Astrocyte (in vitro differentiated cells and primary cell): ENCODE measurements around the gene PLA1A. TPM values are rescaled to one million over a fixed set of nuclear protein-coding genes. Genes with fewer than 3 reads are reported as not detected.
A peak's percentile ranks its signal among the peaks of the same experiment; 100 is the strongest.

Source experiments
- DNase-seq: peaks from one replicate; pipeline ENCODE4 v3.0.0-alpha.2; 2010; ENCODE audit warnings: low read depth
- FAIRE-seq: peaks from 2 replicates; lab custom pipeline; 2011; peaks lifted over from hg19 to GRCh38; lab: Jason Lieb, UNC
- H2AFZ ChIP-seq: 2 replicates; pipeline ENCODE4 v1.6.0; 2012; ENCODE audit warnings: low read depth, low read length, inconsistent platforms
- H3K27ac ChIP-seq: 2 replicates; pipeline ENCODE4 v1.5.1; 2011; ENCODE audit warnings: low read depth, low read length, inconsistent platforms
- H3K27me3 ChIP-seq: 2 replicates; pipeline ENCODE4 v1.6.0; 2011; ENCODE audit warnings: low read length, inconsistent platforms; ENCODE audit not compliant: insufficient read depth
- H3K36me3 ChIP-seq: 2 replicates; pipeline ENCODE4 v1.5.1; 2011; ENCODE audit warnings: low read length, inconsistent platforms; ENCODE audit not compliant: insufficient read depth
- H3K4me1 ChIP-seq: 2 replicates; pipeline ENCODE4 v1.5.1; 2011; ENCODE audit warnings: low read length, inconsistent platforms; ENCODE audit not compliant: insufficient read depth
- H3K4me2 ChIP-seq: 2 replicates; pipeline ENCODE4 v1.6.0; 2012; ENCODE audit warnings: low read length, inconsistent platforms
- H3K4me3 ChIP-seq: 2 replicates; pipeline ENCODE4 v1.5.1; 2011; ENCODE audit warnings: low read depth, mild to moderate bottlenecking, low read length, inconsistent platforms; ENCODE audit not compliant: insufficient read depth
- H3K79me2 ChIP-seq: 2 replicates; pipeline ENCODE4 v1.6.0; 2012; ENCODE audit warnings: mild to moderate bottlenecking, low read length, inconsistent platforms; ENCODE audit not compliant: insufficient read depth
- H3K9ac ChIP-seq: 2 replicates; pipeline ENCODE4 v1.6.0; 2012; ENCODE audit warnings: mild to moderate bottlenecking, low read length, inconsistent platforms
- H3K9me3 ChIP-seq: 2 replicates; pipeline ENCODE4 v1.5.1; 2012; ENCODE audit warnings: low read depth, mild to moderate bottlenecking, low read length, inconsistent platforms; ENCODE audit not compliant: insufficient read depth
- H4K20me1 ChIP-seq: 2 replicates; pipeline ENCODE4 v1.6.0; 2012; ENCODE audit warnings: low read length, inconsistent platforms; ENCODE audit not compliant: insufficient read depth
- H3K27ac Mint-ChIP-seq: one replicate; pipeline ENCODE4 v1.8.0; 2021; ENCODE audit warnings: mild to moderate bottlenecking, mixed read lengths; ENCODE audit not compliant: unreplicated experiment
- H3K27me3 Mint-ChIP-seq: one replicate; pipeline ENCODE4 v1.8.0; 2021; ENCODE audit warnings: low read depth, mixed read lengths; ENCODE audit not compliant: unreplicated experiment
- H3K36me3 Mint-ChIP-seq: one replicate; pipeline ENCODE4 v1.8.0; 2021; ENCODE audit warnings: low read depth, mixed read lengths; ENCODE audit not compliant: unreplicated experiment
- H3K4me1 Mint-ChIP-seq: one replicate; pipeline ENCODE4 v1.8.0; 2021; ENCODE audit warnings: low read depth, mixed read lengths; ENCODE audit not compliant: unreplicated experiment
- H3K4me3 Mint-ChIP-seq: one replicate; pipeline ENCODE4 v1.8.0; 2021; ENCODE audit warnings: mild to moderate bottlenecking, moderate library complexity, mixed read lengths; ENCODE audit not compliant: unreplicated experiment
- H3K9me3 Mint-ChIP-seq: one replicate; pipeline ENCODE4 v1.8.0; 2021; ENCODE audit warnings: mild to moderate bottlenecking, mixed read lengths; ENCODE audit not compliant: unreplicated experiment
- EZH2 ChIP-seq: IDR thresholded peaks from 2 replicates; pipeline ENCODE4 v1.6.1; 2012; ENCODE audit warnings: mild to moderate bottlenecking, low read length, inconsistent platforms; ENCODE audit not compliant: insufficient read depth
- total RNA-seq: library from RNA; stranded (reverse); gene quantifications from 2 replicates; pipeline ENCODE4 v1.2.1, GENCODE V29; 2021
- TF ChIP-seq, protein P1 (sequence below): IDR thresholded peaks from 2 replicates; pipeline ENCODE4 v1.5.1; 2011; ENCODE audit warnings: low read depth, mild to moderate bottlenecking, inconsistent platforms, low read length, moderate library complexity; ENCODE audit not compliant: insufficient read depth

PLA1A gene
- total RNA-seq, 1 donor from 2014 or later = 0.91 TPM

DNA sequence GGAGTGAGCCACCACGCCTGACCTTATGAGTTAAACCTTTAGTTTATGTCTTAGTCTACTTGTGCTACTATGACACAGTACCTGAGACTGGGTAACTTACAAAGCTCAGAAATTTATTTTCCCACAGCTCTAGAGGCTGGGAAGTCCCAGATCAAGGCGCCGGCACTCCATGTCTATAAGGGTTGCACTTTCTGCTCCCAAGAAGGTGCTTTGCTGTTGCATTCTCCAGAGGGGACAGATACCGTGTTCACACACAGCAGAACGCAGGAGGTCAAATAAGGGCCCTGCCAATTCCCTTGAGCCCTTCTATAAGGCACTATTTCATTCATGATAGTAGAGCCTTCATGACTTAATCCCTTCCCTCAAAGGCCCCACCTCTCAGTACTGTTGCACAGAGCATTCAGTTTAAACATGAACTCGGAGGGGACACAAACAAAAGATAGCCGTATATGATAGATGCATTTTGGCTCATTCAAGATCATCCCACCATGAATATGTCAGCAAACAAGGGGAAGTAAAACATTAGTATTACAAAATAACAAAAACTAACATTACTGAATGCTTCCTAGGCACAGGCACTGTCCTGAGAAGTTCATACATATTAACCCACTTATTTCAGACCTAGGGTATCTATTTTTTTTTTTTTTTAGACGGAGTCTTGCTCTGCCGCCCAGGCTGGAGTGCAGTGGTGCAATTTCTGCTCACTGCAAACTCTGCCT is 26.5 kb downstream of the PLA1A start:
- Histone ChIP-seq H3K27ac (no peak overlapping the region), H3K4me2 (no peak overlapping the region), H4K20me1 (no peaks in the 10 kb centered on the region), H3K9me3 (no peaks in the 10 kb centered on the region), H3K36me3 (no peaks in the 10 kb centered on the region), H3K4me1 (no peaks in the 10 kb centered on the region), H2AFZ (no peak overlapping the region), H3K27me3 (no peaks in the 10 kb centered on the region), H3K79me2 (no peaks in the 10 kb centered on the region), H3K4me3 (no peak overlapping the region), H3K9ac (no peak overlapping the region)
- Mint-ChIP-seq H3K9me3 (no peaks in the 10 kb centered on the region), H3K4me3 (no peak overlapping the region), H3K27ac (no peak overlapping the region), H3K27me3 (peaks cover 25% of the 10 kb centered on the region), H3K4me1 (peaks cover 16% of the 10 kb centered on the region), H3K36me3 (no peaks in the 10 kb centered on the region)
- no peak for FAIRE-seq
- TF ChIP-seq, protein P1, sequence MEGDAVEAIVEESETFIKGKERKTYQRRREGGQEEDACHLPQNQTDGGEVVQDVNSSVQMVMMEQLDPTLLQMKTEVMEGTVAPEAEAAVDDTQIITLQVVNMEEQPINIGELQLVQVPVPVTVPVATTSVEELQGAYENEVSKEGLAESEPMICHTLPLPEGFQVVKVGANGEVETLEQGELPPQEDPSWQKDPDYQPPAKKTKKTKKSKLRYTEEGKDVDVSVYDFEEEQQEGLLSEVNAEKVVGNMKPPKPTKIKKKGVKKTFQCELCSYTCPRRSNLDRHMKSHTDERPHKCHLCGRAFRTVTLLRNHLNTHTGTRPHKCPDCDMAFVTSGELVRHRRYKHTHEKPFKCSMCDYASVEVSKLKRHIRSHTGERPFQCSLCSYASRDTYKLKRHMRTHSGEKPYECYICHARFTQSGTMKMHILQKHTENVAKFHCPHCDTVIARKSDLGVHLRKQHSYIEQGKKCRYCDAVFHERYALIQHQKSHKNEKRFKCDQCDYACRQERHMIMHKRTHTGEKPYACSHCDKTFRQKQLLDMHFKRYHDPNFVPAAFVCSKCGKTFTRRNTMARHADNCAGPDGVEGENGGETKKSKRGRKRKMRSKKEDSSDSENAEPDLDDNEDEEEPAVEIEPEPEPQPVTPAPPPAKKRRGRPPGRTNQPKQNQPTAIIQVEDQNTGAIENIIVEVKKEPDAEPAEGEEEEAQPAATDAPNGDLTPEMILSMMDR = no peak
- no peak for TF ChIP-seq EZH2
- DNase-seq = no peak

DNA sequence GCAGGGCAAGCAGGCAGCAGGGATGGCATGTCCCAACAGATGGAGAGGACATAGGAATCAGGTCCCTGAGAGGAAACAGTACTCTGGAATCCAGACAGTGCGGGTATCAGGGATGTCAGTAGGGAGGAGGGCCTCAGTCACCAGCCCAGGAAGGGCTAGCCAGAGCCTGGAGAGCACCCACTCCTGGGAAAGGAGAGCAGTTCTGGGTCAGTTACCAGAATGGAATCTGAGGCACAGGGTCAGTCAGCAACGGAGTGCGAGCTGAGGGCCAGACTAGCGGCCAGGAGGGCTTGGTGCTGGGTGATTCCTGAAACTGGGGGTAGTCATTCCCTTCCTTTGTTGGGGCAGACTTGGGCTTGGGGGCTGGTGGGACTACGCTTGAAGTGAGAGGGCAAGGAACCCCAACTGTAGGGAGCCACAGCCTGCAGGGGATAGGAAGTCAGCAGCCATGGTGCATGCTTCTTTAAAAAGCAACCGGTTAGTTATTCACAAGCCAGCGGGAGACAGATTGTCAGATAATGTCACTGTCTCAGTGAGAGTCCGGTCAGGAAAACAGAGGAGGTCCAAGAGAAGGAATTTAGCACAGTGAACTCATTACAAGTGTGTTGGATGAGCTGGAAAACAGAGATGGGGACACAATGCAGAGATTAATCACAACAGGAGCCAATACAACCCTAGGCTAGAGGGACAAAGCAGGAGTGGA is 27.9 kb downstream of the PLA1A start:
- DNase-seq = no peak
- H3K4me1 ChIP-seq = peaks cover 7% of the 10 kb centered on the region
- TF ChIP-seq, protein P1 = no peak
- TF ChIP-seq EZH2 = no peak
- H3K9me3 ChIP-seq = no peaks in the 10 kb centered on the region
- no peak overlapping the region for H3K4me2 ChIP-seq
- FAIRE-seq = no peak
- no peak overlapping the region for H3K9ac ChIP-seq
- no peak overlapping the region for H3K4me3 Mint-ChIP-seq
- H4K20me1 ChIP-seq = no peaks in the 10 kb centered on the region
- peaks cover 22% of the 10 kb centered on the region for H3K4me1 Mint-ChIP-seq
- H3K79me2 ChIP-seq = no peaks in the 10 kb centered on the region
- no peak overlapping the region for H3K4me3 ChIP-seq
- H3K27me3 Mint-ChIP-seq = peaks cover 13% of the 10 kb centered on the region
- H2AFZ ChIP-seq = peak overlapping the region; percentile 17
- H3K9me3 Mint-ChIP-seq = no peaks in the 10 kb centered on the region
- no peak overlapping the region for H3K27ac Mint-ChIP-seq
- H3K36me3 ChIP-seq = no peaks in the 10 kb centered on the region
- no peaks in the 10 kb centered on the region for H3K27me3 ChIP-seq
- no peak overlapping the region for H3K27ac ChIP-seq
- no peaks in the 10 kb centered on the region for H3K36me3 Mint-ChIP-seq

DNA sequence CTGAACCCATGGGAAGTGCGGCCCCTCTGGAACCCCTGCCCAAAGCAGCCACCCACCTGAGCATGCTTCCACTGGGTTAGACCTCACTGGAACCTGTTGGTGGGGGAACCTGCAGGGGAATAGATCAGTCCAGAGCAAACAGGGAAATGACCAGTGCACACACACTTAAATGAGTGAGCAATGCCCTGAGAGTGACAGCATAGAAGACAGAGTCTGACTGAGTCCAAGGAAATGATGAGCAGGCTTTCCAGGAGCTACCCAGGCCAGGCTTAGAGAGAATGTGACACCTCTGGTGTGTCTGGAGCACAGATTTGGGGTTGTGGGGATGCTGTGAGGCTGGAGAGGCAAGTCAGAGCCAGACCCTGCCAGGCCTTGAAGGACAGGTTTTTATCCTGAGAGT is 28.5 kb downstream of the PLA1A start:
- no peaks in the 10 kb centered on the region for H3K36me3 Mint-ChIP-seq
- H3K36me3 ChIP-seq = no peaks in the 10 kb centered on the region
- H3K27ac ChIP-seq = no peak overlapping the region
- FAIRE-seq = no peak
- H3K27me3 Mint-ChIP-seq = peaks cover 10% of the 10 kb centered on the region
- no peaks in the 10 kb centered on the region for H3K9me3 ChIP-seq
- peaks cover 27% of the 10 kb centered on the region for H3K4me1 Mint-ChIP-seq
- no peaks in the 10 kb centered on the region for H4K20me1 ChIP-seq
- DNase-seq = no peak
- H3K79me2 ChIP-seq = no peaks in the 10 kb centered on the region
- H3K9me3 Mint-ChIP-seq = no peaks in the 10 kb centered on the region
- no peak overlapping the region for H2AFZ ChIP-seq
- H3K27ac Mint-ChIP-seq = no peak overlapping the region
- no peak overlapping the region for H3K4me3 Mint-ChIP-seq
- H3K27me3 ChIP-seq = no peaks in the 10 kb centered on the region
- peaks cover 10% of the 10 kb centered on the region for H3K4me1 ChIP-seq
- H3K4me2 ChIP-seq = no peak overlapping the region
- no peak overlapping the region for H3K4me3 ChIP-seq
- H3K9ac ChIP-seq = no peak overlapping the region
- TF ChIP-seq, protein P1 = no peak
- no peak for TF ChIP-seq EZH2
